NT2/D1 (cell line): ENCODE data around the gene TAF4B.

Experiments
- SUZ12 ChIP-seq: IDR thresholded peaks from 2 replicates; pipeline ENCODE4 v1.6.1; 2011; ENCODE audit not compliant: insufficient read length, insufficient read depth; ENCODE audit errors: extremely low read depth
- YY1 ChIP-seq: IDR thresholded peaks from 2 replicates; pipeline ENCODE4 v1.6.1; 2011; ENCODE audit not compliant: insufficient read length, insufficient read depth

DNA sequence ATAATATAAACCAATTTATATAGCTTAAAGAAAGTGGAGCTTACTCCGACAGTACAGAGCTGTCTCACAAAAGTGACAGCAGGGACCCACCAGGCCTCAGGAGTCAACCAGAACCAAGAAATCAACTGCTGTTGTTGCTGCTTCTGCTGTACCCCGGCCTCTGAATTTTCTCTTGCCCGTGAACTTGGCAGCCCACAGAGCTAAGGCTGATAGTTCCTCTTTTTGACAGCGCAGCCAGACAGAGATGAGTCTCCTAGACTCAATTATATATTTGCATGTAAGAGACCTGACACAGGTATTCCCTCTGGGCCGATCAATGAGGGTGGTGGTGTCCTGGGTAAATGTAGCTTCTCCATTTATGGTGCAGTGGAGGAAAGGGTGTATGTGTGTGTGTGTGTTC is 212.7 kb downstream of the TAF4B start:
- no peak for TF ChIP-seq YY1
- TF ChIP-seq SUZ12 = no peak
